Muscle of arm (tissue), 12 donors: ENCODE measurements around the gene GSS. TPM values are rescaled to one million over a fixed set of nuclear protein-coding genes. Genes with fewer than 3 reads are reported as not detected.

Source experiments
- DNase-seq: peaks from one replicate; pipeline ENCODE4 v3.0.0-alpha.2; 2013
- polyA plus RNA-seq, 12 donors: library from polyadenylated mRNA; unstranded; fragments of 120-200 nt; gene quantifications; one replicate each; pipeline ENCODE4 v1.2.1, GENCODE V29; 2013; ENCODE audit not compliant: insufficient read length in 12 of 12

Gene GSS
- polyA plus RNA-seq, 12 donors: 22.6 to 38.8 (median 28.8) TPM; not detected in 1

DNA sequence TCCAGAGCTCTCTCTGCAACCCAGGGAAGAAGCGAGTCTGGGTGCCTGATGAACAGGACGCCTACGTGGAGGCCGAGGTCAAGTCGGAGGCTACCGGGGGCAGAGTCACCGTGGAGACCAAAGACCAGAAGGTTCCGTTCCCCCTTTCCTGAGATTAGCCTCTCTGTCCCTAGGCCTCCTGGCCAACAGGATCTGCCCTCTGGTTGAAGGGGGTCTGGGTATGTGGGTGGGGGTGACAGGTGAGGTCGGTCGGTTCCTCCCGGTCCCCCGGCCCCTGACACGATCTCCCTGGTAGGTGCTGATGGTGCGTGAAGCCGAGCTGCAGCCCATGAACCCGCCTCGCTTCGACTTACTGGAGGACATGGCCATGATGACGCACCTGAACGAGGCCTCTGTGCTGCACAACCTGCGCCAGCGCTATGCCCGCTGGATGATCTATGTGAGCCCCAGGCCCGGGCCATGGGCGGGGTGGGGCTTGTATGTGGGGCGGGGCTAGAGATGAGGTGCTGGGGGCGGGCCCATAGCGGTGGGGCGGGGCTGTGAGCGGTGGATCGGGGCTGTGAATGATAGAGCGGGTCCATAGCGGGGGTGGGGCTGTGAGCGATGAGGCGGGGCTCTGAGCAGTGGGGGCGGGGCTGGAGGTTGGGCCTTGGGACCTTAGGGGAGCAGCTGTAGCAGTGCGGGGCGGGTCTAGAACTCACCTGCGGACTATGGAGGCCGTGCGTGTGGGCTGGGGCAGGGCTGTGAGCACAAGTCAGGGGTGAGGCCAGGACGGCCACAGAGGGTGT is 24.0 kb upstream of the GSS start:
- no peak for DNase-seq

DNA sequence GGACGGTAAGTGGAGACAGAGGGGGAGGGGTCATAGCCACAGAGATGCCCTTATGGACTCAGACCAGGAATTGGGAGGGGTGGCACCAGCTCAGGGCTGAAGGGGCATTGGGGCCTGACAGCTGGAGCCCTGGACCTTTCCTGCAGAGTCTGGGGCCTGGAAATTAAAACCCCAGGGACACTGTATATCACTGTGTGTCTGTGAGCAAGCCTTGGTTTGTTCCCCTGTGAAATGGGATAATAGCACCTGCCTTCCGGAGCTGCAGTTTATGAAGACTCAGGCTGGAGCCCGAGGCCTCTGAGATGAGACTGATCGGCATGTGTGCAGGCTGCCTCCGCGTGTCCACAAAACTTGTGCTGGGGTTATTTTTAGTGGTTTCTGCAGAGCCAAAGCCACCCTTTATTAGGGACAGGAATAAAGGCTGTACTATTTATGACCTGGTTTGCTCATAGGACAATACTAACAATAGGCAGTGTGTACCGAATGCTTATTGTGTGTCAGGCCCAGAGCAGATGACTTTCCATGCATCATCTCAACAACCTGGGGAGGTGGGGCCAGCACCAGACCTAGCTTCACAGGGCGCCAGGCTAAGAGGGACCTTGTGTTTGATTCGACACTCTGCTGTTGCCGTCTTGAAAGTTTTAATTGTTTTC is 22.6 kb upstream of the GSS start:
- no peak for DNase-seq

DNA sequence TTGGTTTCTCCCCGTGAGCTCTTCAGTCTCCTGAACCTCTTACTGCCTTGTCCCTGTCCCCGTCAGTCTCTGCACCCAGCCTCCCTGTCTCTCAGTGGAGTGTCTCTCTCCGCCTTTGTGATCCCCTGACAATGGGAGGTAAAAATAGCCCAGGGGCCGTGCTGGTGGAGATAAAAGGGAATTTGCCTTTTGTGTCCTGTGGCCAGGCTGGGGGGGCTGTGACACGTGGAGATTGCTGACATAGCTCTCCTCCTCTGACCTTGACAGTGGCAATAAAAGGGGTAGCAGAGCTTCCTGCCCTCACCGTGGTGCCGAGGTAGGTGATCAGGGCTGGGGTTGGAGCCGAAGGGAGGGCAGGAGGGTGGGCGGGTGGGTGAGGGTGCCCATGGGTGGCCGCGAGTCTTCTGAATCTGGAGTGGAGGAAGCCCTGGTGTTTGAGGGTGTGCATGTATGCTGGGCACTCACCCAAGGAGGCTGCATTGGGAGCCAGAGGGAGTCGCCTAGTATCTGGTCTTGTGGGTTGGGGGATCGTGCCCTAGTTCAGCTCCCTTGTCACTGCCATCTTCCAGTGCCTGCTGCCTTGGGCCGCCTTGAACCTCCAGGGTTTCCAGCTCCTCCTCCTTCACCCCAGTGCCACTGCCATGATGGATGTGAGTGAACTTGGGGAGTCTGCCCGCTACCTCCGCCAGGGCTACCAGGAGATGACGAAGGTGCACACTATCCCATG is 21.9 kb upstream of the GSS start:
- no peak for DNase-seq

DNA sequence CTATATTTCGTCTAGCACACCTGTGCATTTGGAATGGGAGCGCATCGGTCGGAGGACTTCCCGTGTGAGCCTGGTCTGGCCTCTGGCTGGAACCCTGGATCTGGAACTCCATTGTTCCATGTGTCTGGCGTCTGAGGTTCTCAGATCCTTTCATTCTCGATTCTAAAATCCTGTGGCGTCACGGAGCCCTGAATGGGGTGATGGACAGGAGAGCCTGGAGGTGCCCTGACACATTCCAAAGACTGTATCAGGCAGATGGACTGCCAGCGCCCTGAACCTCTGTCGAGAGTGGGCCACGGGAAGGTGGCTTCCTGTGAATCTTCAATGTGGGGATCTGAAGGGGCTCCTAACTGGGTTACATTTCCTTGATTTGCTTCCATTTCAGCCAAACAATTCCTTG is 20.7 kb upstream of the GSS start:
- no peak for DNase-seq

DNA sequence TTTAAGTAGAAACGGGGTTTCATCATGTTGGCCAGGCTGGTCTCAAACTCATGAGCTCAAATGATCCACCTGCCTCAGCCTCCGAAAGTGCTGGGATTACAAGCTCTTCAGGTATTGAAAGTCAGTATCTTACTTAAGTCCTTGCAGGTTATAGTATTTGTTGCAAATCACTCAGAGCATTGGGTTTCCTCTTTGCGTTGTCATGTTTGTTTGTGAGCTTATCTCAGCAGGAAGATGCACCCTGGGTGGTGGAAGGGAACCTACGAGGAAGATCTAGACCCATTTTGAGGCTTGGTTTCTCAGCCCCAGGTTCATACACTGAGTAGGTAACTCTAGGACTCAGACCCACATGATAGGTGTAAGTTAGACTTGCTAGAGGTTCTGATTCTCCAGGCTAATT is 18.6 kb upstream of the GSS start:
- no peak for DNase-seq

DNA sequence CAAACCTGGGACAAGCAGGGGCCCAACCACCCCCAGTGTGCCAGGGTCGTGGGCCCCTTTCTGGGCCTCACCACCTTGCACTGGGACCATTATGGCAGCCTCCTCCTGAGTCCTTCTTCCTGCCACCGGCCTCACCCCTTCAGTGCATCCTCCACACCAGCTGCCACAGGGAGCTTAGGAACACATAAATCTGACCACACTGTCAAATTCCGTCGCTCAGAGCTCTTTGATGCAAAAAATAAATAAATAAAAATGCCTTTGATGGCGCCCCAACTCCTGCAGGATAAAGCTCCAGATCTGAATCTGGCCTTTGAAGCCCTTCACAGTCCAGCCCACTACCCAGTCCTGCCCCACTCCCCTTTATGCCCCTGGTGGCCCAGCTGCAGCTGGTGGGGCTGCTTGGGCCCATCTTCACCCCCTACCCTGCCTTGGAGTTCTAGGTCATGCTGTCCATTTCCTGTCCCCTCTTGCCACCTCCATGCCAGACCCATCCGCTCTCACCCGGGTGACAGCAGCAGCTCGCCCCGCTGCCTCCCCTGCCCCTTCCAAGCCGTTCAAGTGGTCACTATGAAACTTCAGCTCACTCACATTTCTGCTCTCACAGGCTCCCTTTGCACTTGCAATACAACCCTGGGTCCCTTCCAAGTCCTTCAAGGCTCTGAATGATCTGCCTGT is 16.1 kb upstream of the GSS start:
- no peak for DNase-seq

DNA sequence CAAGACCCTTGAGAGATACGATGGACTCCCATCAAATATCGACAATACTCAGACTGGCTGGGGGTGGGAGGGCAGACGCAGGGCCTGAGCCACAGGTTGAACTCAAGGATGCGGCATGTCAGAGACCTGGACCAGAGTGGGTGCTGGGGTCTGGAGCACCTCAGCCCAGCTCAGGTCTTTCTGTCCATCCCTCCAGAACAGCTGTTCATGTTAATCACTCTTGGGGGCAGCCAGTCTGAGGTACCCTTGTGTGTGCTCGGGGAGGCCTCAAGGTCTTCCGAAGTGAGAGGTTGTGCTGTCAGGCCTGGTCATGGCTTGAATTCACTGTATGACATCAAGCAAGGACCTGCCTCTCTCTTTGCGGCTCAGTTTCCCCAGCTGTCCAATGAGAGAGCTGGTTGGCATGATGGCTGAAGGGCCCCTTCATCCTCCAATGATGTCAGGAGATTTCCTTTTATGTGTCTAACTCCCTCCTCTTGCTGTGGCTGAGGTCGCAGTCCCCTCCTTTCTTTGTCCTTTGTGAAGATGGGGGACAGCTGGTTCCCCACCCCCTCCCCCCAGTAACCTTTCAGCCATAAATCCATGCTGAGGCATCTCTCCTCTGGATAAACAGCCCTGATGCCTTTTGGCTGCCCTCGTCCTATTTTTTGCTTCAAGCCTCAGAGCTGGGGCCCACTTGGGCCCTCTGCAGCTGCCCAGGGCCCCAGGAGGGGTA is 15.4 kb upstream of the GSS start:
- no peak for DNase-seq

DNA sequence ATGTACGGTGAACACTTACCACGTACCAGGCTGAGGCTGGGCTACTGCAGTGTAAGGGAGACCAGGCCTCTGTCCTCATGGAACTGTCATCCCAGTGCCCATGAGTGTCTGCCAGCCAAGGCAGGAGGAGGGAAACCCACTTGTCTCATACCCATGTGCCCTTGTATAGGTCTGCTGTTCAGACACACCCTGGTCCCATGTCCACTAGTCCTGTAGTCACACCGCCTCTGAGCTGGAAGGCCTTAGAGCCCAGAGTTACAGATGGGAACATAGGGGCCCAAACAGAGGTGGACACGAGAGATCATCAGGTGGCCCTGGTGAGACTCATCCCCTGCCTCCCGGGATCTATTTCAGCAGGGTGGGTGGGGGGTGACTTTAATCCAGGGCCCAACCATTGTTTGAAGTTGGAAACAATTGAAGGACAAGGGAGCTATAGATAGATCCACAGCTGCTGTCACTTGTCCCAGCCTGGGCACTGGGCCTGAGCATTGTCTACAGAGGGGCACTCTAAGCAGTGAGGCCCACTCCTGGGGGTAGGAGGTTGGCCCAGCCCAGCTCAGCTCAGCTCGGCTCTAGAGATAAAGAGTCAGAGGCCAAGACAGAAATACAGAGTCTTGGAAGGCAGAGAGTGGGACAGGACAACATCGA is 14.7 kb upstream of the GSS start:
- no peak for DNase-seq

DNA sequence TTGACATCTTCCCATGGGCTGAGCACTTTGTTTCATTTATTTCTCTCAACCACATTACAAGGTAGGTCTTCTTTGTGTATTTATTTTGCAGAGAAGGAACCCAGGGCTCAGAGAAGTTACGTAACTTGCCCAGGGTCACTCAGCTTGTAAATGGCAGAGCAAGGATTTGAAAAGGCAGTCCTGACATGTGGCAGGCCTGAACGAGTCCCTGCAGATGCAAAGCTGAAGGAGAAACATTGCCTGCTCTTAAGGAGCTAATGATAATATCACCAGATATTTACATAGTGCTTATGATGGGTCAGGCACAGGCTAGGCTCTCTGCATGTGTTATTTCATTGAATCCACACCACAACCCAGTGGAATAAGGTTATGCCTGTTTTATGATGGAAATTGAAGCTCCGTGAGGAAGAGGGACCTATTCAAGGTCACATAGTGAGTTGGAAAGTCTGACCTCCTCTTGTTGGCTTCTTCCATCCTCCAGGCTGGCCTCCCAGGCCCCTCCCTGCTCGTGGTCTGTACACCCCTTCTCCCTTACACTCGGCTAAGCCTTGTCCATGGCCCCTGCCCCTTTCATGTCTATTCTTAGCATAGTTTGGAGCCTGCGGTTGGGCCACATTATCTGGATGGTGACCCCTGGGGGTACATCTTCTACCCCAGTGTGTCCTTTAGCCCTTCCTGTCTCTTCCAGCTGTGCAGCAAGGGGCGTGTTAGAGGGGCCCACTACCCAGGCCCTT is 12.6 kb upstream of the GSS start:
- no peak for DNase-seq

DNA sequence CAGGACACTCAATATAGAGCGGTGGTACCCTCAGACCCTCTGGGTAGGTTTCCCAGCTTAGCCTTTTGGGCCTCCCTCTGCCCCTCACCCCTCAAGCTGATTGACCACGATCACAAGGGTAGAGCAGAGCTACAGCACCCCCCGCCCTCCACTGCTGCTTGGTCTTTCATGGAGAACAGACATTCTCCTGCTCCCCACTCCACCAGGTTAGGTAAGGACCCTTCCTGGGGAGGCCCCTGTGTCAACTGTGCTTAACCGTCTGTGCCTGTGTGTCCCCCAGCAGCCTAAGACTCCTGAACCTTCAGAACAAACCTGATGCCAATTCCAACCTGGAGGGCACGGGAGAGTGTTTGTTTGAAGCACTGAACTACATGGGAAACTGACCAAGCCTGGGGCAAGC is 11.8 kb upstream of the GSS start:
- no peak for DNase-seq

DNA sequence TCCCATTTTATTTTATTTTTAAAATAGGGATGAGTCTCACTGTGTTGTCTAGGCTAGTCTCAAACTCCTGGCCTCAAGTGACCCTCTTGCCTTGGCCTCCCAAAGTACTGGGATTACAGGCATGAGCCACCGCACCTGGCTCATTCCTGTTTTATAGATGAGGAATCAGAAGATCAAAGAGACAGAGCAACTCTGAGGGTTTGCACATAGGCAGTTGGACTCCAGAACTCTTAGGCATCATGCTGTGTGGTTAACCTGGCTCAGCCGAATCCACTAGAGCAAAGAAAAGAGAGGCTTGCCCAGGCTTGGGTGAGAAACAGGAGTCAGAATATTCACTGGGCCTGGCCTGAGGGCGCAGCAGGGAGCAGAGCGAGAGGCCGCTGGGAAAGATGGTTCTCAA is 9.4 kb upstream of the GSS start:
- DNase-seq: no peak

DNA sequence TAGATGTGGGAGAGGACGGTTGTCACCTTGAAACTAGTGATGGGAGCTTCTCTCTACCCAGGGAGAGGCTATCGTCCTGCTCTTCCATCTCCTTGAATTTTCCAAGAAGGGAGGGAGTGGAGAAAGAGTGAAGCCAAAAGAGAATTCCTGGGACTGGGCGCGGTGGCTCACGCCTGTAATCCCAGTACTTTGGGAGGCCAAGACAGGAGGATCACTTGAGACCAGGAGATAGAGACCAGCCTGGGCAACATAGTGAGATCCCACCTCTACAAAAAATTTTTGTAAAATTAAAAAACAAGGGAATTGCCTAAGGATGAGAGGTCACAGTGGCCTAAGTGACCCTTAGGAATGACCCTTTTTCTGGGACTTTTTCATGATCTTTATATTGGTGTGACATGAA is 8.9 kb upstream of the GSS start:
- no peak for DNase-seq

DNA sequence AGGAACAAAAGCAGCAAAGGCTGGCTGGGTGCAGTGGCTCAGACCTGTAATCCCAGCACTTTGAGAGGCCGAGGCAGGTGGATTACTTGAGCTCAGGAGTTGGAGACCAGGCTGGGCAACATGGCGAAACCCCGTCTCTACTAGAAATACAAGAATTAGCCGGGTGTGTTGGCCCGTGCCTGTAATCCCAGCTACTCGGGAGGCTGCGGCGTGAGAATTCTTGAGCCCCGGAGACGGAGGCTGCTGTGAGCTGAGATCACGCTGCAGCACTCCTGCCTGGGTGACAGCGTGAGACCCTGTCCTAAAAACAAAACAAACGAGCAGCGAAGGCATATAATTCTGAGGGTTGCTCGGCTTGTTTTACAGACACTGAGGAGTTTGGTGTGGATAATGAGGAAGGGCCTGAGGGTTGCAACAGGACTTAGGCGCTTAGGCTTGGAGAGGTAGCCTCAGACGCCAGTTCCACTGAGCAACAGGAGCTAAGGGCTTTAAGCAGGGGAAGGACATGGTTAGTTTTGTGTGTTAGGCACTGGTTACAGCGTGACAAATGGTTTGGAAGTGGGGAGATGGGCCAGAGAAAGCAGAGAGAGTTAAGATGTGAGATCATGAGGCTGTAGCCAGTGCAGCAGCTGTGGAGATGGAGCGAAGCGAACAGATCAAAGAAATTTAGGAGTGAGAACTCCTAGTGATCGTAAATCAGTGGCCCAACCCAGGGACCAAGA is 1.3 kb upstream of the GSS start:
- no peak for DNase-seq

DNA sequence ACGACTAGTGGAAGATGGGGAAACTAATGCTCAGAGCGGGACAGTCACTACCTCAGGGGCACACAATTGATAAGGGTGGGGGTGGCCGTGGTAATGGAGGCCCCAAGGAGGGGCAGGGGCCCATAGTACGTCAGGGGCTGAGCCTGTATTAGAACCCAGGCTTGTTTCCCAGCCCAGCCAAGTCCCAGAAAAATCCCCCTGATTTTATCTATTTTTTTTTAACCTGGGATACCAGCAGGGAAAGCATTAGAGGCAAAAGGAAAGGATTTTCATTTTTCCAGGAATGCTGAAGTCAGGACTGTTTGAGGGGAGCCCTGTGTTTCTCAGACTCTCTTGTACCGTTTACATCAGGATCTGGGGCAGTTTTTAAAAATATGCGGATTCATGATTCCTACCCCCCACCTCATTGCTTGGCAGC is 444 bp upstream of the GSS start:
- DNase-seq: no peak

DNA sequence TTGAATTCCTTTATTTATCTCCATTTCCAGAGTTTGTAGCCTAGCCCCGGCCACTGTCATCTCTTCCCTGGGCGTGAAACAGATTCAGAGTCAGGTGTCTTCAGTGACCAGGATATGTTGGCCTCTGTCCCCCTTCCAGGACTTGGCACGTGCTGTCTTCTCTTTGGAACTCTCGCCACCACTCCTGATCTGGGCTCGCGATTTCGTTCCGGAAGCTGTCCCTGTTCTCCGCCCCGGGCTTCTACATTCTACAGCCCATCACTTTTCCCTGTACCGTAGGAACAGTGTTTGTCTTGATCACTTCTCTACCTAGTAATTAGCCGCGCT is 739 bp downstream of the GSS start:
- no peak for DNase-seq

DNA sequence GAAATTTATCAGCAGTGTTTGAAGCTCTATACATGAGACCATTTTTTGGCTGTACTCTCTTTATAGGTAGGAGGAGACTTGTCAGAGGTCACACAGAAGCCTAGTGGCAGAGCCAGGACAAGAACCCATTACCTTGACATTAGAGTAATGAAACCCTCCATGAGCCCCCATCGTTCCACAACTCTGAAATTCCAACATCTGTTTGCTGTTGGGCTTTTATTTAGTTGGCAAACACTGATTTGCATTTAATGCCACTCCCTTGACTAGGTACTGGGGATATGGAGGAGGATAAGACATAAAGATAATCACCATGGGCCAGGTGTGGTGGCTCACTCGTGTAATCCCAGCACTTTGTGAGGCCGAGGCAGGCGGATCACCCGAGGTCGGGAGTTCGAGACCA is 1.6 kb downstream of the GSS start:
- DNase-seq: no peak

DNA sequence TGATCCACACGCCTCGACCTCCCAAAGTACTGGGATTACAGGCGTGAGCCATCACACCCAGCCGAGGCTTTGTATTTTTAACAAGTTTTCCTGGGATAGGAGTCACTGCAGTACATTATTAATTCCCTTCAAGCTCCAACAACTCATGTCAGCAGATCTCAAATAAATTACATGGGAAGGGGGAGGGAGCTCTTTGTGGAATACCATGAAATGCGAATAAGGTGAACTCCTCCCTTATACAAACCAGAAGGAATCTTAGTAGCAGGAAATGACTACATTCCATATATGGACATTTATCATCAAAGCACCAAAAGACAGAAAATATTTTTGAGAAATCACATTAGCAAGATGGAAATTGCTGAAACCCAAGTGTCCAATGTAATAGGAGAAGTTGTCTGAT is 2.9 kb downstream of the GSS start:
- no peak for DNase-seq

DNA sequence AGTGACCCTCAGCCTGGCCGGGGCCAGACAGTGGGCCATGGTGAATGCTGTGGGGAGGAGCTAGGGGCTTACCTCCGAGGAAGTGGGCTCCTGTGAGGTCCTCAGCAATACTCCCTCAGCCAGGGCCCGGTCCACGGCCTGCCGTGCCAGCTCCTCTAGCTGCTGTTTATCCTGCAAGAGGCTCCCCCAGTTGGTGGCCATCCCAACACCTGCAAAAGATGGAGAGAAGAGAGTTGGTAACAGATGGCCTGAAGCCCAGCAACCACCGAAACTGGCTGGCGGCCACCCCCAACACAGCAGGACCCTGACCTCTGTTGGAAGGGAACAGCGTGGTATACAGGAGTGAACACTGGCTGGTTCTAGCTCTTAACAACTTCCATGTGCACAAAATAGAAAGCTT is 4.0 kb downstream of the GSS start:
- no peak for DNase-seq

DNA sequence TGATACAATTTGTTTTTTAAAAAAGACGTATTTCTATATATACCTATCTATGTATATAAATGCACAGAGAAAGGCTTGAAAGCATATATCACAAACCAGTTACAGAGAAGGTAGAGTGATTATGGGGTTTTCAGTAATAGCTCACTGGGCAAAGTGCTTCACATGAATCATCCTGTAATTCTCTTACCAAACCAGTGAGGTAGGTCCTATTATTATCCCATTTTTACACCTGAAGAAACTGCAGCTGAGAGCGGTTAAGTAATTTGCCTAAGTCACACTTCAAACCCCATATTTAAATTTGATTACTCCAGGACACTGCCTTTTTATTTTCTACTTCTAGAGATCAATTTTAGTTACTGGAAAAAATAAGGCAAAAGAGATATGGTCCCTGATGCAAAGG is 4.4 kb downstream of the GSS start:
- no peak for DNase-seq

DNA sequence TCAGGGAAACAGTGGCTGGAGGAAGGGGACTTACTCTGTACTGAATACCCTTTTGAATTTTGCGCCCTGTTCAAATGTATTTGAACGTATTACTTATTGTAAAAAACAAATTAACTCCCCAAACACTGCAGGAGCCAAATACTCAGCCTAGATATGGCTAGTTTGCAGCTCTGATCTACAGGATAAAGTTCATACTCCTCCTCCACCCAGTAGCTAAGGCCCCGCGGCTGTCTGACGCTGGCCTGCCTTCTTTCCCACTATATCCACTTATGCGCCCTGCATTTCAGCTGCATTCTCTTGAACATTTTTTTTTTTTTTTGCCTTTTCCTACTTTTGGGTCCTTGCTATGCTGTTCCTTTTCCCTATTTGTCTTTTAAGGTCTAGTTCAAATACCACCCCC is 6.5 kb downstream of the GSS start:
- DNase-seq: no peak
